Mesodermal cell (in vitro differentiated cells): ENCODE measurements around the gene NYAP1.
"Not testable (repeated sequence)": the region's sequence is repeated elsewhere in the genome, so short reads cannot be mapped to it uniquely, and the experiment has no call there.

Experiments
- H3K27ac ChIP-seq: 2 replicates; pipeline ENCODE4 v1.7.0; 2013; ENCODE audit warnings: mild to moderate bottlenecking, low read depth, low read length, moderate library complexity; ENCODE audit not compliant: severe bottlenecking
- H3K36me3 ChIP-seq: 2 replicates; pipeline ENCODE4 v1.7.1; 2013; ENCODE audit warnings: mild to moderate bottlenecking, low read length, moderate library complexity; ENCODE audit not compliant: control insufficient read depth, insufficient read depth
- H3K4me1 ChIP-seq: one replicate; pipeline ENCODE4 v1.7.1; 2013; ENCODE audit warnings: mild to moderate bottlenecking, low read length; ENCODE audit not compliant: insufficient read depth, control insufficient read depth, poor library complexity, severe bottlenecking
- H3K4me3 ChIP-seq: 2 replicates; pipeline ENCODE4 v1.7.0; 2013; ENCODE audit warnings: low read length, control low read depth, mild to moderate bottlenecking; ENCODE audit not compliant: insufficient read depth, poor library complexity, severe bottlenecking; ENCODE audit errors: extremely low read depth
- H3K9me3 ChIP-seq: 2 replicates; pipeline ENCODE4 v1.7.1; 2013; ENCODE audit warnings: mild to moderate bottlenecking, low read length, moderate library complexity; ENCODE audit not compliant: control insufficient read depth
- WGBS, 2 experiments: methylation state at CpG; one replicate each; pipeline ENCODE4 v1.1.5; 2013; ENCODE audit warnings: missing lambda C conversion rate in 2 of 2; ENCODE audit not compliant: insufficient coverage in 2 of 2; 5-methylcytosine and 5-hydroxymethylcytosine counted together

NYAP1 gene

GRCh38 chr7:100516135-100516812 lies 32.5 kb downstream of the NYAP1 start:
- Histone ChIP-seq H3K27ac (no peak overlapping the region), H3K36me3 (no peaks in the 10 kb centered on the region), H3K4me1 (peaks cover 5% of the 10 kb centered on the region), H3K4me3 (no peak overlapping the region), H3K9me3 (no peaks in the 10 kb centered on the region)
- WGBS, 2 experiments: 21 to 52% methylated on average over 2 to 3 of the region's 4 CpGs

- H3K4me3 ChIP-seq: no peak overlapping the region
- no peak overlapping the region for H3K27ac ChIP-seq
- 89 to 90% methylated on average over 1 to 2 of the region's 2 CpGs for WGBS, 2 experiments
- no peaks in the 10 kb centered on the region for H3K9me3 ChIP-seq
- peaks cover 5% of the 10 kb centered on the region for H3K4me1 ChIP-seq
- H3K36me3 ChIP-seq: no peaks in the 10 kb centered on the region
These were observed 33.6 kb downstream of the NYAP1 start for GRCh38 chr7:100517305-100517704.

- no peak overlapping the region for H3K4me3 ChIP-seq
- H3K9me3 ChIP-seq: no peaks in the 10 kb centered on the region
- 100% methylated on average over 2 of the region's 6 CpGs; no CpG with 5 or more reads in 1 of the 2 experiments for WGBS, 2 experiments
- H3K36me3 ChIP-seq: no peaks in the 10 kb centered on the region
- H3K27ac ChIP-seq: no peak overlapping the region
- H3K4me1 ChIP-seq: peaks cover 5% of the 10 kb centered on the region
These were observed 35.9 kb downstream of the NYAP1 start for GRCh38 chr7:100519580-100519979.

GRCh38 chr7:100520138-100520537 lies 36.4 kb downstream of the NYAP1 start:
- no CpG with 5 or more reads among the region's 1 CpG for WGBS, 2 experiments
- no peak overlapping the region for H3K4me3 ChIP-seq
- no peaks in the 10 kb centered on the region for H3K9me3 ChIP-seq
- no peaks in the 10 kb centered on the region for H3K36me3 ChIP-seq
- no peak overlapping the region for H3K27ac ChIP-seq
- H3K4me1 ChIP-seq: peaks cover 3% of the 10 kb centered on the region

GRCh38 chr7:100521076-100521475 lies 37.3 kb downstream of the NYAP1 start:
- no peaks in the 10 kb centered on the region for H3K36me3 ChIP-seq
- H3K4me1 ChIP-seq: no peaks in the 10 kb centered on the region
- WGBS, 2 experiments: no CpG with 5 or more reads among the region's 2 CpGs

GRCh38 chr7:100521909-100522593 lies 38.3 kb downstream of the NYAP1 start:
- not testable (repeated sequence) for H3K9me3 ChIP-seq, H3K36me3 ChIP-seq, H3K4me3 ChIP-seq, H3K4me1 ChIP-seq, H3K27ac ChIP-seq
- no CpG with 5 or more reads among the region's 3 CpGs for WGBS, 2 experiments

More at GRCh38 chr7:100521076-100521475, 37.3 kb downstream of the NYAP1 start:
- no peak overlapping the region for H3K27ac ChIP-seq
- H3K9me3 ChIP-seq: no peaks in the 10 kb centered on the region
- H3K4me3 ChIP-seq: no peak overlapping the region

GRCh38 chr7:100523192-100523591 lies 39.5 kb downstream of the NYAP1 start:
- not testable (repeated sequence) for H3K4me1 ChIP-seq, H3K9me3 ChIP-seq, H3K4me3 ChIP-seq, H3K36me3 ChIP-seq, H3K27ac ChIP-seq
- WGBS, 2 experiments: no CpG with 5 or more reads among the region's 34 CpGs

GRCh38 chr7:100528108-100528866 lies 44.6 kb downstream of the NYAP1 start:
- H3K4me1 ChIP-seq, H3K36me3 ChIP-seq, H3K4me3 ChIP-seq, H3K27ac ChIP-seq, H3K9me3 ChIP-seq: not testable (repeated sequence)
- WGBS, 2 experiments: 89 to 96% methylated on average over 4 to 9 of the region's 12 CpGs

- Histone ChIP-seq H3K4me1 (no peaks in the 10 kb centered on the region), H3K4me3 (no peak overlapping the region), H3K9me3 (no peaks in the 10 kb centered on the region), H3K36me3 (no peaks in the 10 kb centered on the region), H3K27ac (no peak overlapping the region)
- 91 to 95% methylated on average over 10 to 12 of the region's 14 CpGs for WGBS, 2 experiments
These were observed 48.7 kb downstream of the NYAP1 start for GRCh38 chr7:100532165-100533022.

- H3K9me3 ChIP-seq, H3K4me1 ChIP-seq, H3K4me3 ChIP-seq, H3K27ac ChIP-seq, H3K36me3 ChIP-seq: not testable (repeated sequence)
- WGBS, 2 experiments: 80 to 88% methylated on average over 1 to 7 of the region's 9 CpGs
These were observed 52.3 kb downstream of the NYAP1 start for GRCh38 chr7:100535982-100536381.
